Transverse colon (tissue), 3 donors: Measurements from ENCODE around the gene ZNRD2.
A peak's percentile ranks its signal among the peaks of the same experiment; 100 is the strongest.

Experiments used
- POLR2A ChIP-seq: fragments of 450-650 bp; IDR thresholded peaks from one replicate; pipeline ENCODE4 v1.6.1; 2016; ENCODE audit warnings: antibody characterized with exemption, mild to moderate bottlenecking, moderate library complexity
- TF ChIP-seq, protein P1 (sequence below), 5 experiments: fragments of 200-600 bp in 3 of 5; fragments of 450-650 bp in 2 of 5; sonication (generic) in 3 of 5; IDR thresholded peaks; 1 replicate in 2 of 5; 2 replicates in 3 of 5; pipeline ENCODE4 v1.5.1; 2016 to 2017; ENCODE audit warnings: antibody characterized with exemption in 5 of 5, inconsistent platforms in 3 of 5, mild to moderate bottlenecking in 2 of 5, moderate library complexity in 1 of 5

DNA sequence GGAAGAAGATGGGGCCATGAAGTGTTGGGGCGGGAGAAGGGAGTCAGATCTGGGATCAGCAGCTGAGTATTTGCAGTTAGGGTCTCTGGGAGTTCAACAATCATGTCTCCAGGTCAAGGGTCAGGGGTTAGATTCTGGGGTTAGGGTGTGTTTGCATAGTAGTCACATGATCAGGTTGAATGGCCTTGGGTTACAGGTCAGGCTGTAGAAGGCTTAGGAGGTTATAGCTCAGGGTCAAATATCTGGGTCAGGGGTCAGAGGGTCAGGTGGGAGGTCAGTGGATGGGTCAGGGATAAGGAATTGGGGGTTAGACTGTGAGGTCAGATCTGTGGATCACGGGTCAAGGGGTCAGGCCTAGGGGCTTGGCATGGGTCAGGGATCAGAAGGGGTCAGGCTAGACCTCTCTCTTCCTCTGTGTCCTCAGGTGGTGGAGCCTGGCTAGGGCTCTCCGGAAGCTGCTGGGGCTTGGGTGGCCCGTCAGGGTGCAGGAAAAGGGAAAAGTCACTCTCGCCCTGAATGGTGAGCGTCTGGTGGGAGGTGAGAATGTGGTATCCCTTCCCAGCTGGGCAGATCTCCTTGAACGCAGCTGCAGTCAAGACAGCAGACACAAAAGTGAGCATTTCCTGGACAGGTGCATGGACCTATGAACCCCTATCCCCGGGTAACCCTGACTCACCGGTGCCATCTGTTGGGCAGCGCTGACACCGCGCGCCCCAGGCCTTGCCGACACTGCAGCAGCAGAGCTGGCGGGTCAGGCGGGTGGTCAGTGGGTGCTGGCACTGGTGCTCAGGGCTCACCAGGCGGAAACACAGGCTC, 18.5 kb upstream of the ZNRD2 start:
- TF ChIP-seq, protein P1, sequence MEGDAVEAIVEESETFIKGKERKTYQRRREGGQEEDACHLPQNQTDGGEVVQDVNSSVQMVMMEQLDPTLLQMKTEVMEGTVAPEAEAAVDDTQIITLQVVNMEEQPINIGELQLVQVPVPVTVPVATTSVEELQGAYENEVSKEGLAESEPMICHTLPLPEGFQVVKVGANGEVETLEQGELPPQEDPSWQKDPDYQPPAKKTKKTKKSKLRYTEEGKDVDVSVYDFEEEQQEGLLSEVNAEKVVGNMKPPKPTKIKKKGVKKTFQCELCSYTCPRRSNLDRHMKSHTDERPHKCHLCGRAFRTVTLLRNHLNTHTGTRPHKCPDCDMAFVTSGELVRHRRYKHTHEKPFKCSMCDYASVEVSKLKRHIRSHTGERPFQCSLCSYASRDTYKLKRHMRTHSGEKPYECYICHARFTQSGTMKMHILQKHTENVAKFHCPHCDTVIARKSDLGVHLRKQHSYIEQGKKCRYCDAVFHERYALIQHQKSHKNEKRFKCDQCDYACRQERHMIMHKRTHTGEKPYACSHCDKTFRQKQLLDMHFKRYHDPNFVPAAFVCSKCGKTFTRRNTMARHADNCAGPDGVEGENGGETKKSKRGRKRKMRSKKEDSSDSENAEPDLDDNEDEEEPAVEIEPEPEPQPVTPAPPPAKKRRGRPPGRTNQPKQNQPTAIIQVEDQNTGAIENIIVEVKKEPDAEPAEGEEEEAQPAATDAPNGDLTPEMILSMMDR (IDR thresholded peaks at IDR 0.05) = peak; percentile 40 to 82 (median 59)
- peak; percentile 58 for TF ChIP-seq POLR2A
